Ovary (tissue), 3 donors: ENCODE measurements around the gene B3GALNT2.

ENCODE experiments used
- CTCF ChIP-seq, 3 donors: fragments of 450-650 bp in 2 of 3; fragments of 200-600 bp in 1 of 3; IDR thresholded peaks; one replicate each; pipeline versions ENCODE4 v1.5.1 to v1.8.0; 2016 to 2022; ENCODE audit warnings: antibody characterized with exemption in 3 of 3, mild to moderate bottlenecking in 1 of 3
- EP300 ChIP-seq: sonication (generic); formaldehyde crosslinking; IDR thresholded peaks from one replicate; pipeline ENCODE4 v1.6.1; 2017; ENCODE audit warnings: antibody characterized with exemption
- POLR2A ChIP-seq: fragments of 450-650 bp; IDR thresholded peaks from one replicate; pipeline ENCODE4 v1.6.1; 2017; ENCODE audit warnings: antibody characterized with exemption, mild to moderate bottlenecking, moderate library complexity
- donor health status: DM: no; HTN: no; CAD: no.

GRCh38 chr1:235427447-235427846 is 76.8 kb downstream of the B3GALNT2 start:
- no peak for TF ChIP-seq CTCF (IDR thresholded peaks at IDR 0.05)
- no peak for TF ChIP-seq POLR2A
- no peak for TF ChIP-seq EP300
